ENCODE measurements around the gene TRANK1. TPM values are rescaled to one million over a fixed set of nuclear protein-coding genes. Genes with fewer than 3 reads are reported as not detected.
"Not testable (repeated sequence)": the region's sequence is repeated elsewhere in the genome, so short reads cannot be mapped to it uniquely, and the experiment has no call there.

The TRANK1 gene
- total RNA-seq, 1 donor from 2014 or later: 5.7 TPM

GRCh38 chr3:36893826-36894225 lies 51.0 kb downstream of the TRANK1 start:
- H3K4me1 ChIP-seq (ENCODE audit: control insufficient read depth in 3 of 3, insufficient read depth in 3 of 3, low read length in 3 of 3): no peaks in the 10 kb centered on the region
- H3K9ac ChIP-seq (ENCODE audit: low read depth in 1 of 3, low read length in 3 of 3): no peak overlapping the region
- no peaks in the 10 kb centered on the region for H3K9me3 ChIP-seq (ENCODE audit: control insufficient read depth in 3 of 3, low read length in 3 of 3)
- peaks cover 0 to 14% (median 3%) of the 10 kb centered on the region in 3 donors for H3K36me3 ChIP-seq (ENCODE audit: control insufficient read depth in 3 of 3, insufficient read depth in 3 of 3, low read length in 3 of 3)
- H3K27ac ChIP-seq (ENCODE audit: low read depth, low read length): no peak overlapping the region
- H3K27me3 ChIP-seq (ENCODE audit: control insufficient read depth in 3 of 3, insufficient read depth in 3 of 3, low read length in 3 of 3): no peaks in the 10 kb centered on the region
- H3K4me3 ChIP-seq (ENCODE audit: low read length in 3 of 3): no peak overlapping the region

- peaks cover 0 to 14% (median 3%) of the 10 kb centered on the region in 3 donors for H3K36me3 ChIP-seq (ENCODE audit: control insufficient read depth in 3 of 3, insufficient read depth in 3 of 3, low read length in 3 of 3)
Measured at GRCh38 chr3:36893137-36893557, 51.7 kb downstream of the TRANK1 start.

GRCh38 chr3:36892457-36893136 lies 52.3 kb downstream of the TRANK1 start:
- H3K27me3 ChIP-seq (ENCODE audit: control insufficient read depth in 3 of 3, insufficient read depth in 3 of 3, low read length in 3 of 3): no peaks in the 10 kb centered on the region
- H3K4me1 ChIP-seq (ENCODE audit: control insufficient read depth in 3 of 3, insufficient read depth in 3 of 3, low read length in 3 of 3): no peaks in the 10 kb centered on the region
- peaks cover 0 to 14% (median 3%) of the 10 kb centered on the region in 3 donors for H3K36me3 ChIP-seq (ENCODE audit: control insufficient read depth in 3 of 3, insufficient read depth in 3 of 3, low read length in 3 of 3)
- H3K9ac ChIP-seq (ENCODE audit: low read depth in 1 of 3, low read length in 3 of 3): no peak overlapping the region
- H3K9me3 ChIP-seq (ENCODE audit: control insufficient read depth in 3 of 3, low read length in 3 of 3): no peaks in the 10 kb centered on the region
- H3K4me3 ChIP-seq (ENCODE audit: low read length in 3 of 3): no peak overlapping the region
- no peak overlapping the region for H3K27ac ChIP-seq (ENCODE audit: low read depth, low read length)

More at GRCh38 chr3:36893137-36893557, 51.7 kb downstream of the TRANK1 start:
- H3K9me3 ChIP-seq (ENCODE audit: control insufficient read depth in 3 of 3, low read length in 3 of 3): no peaks in the 10 kb centered on the region
- H3K27me3 ChIP-seq (ENCODE audit: control insufficient read depth in 3 of 3, insufficient read depth in 3 of 3, low read length in 3 of 3): no peaks in the 10 kb centered on the region
- no peak overlapping the region for H3K27ac ChIP-seq (ENCODE audit: low read depth, low read length)
- H3K9ac ChIP-seq (ENCODE audit: low read depth in 1 of 3, low read length in 3 of 3): no peak overlapping the region
- H3K4me1 ChIP-seq (ENCODE audit: control insufficient read depth in 3 of 3, insufficient read depth in 3 of 3, low read length in 3 of 3): no peaks in the 10 kb centered on the region
- H3K4me3 ChIP-seq (ENCODE audit: low read length in 3 of 3): no peak overlapping the region

GRCh38 chr3:36891701-36892160 lies 53.1 kb downstream of the TRANK1 start:
- no peaks in the 10 kb centered on the region for H3K4me1 ChIP-seq (ENCODE audit: control insufficient read depth in 3 of 3, insufficient read depth in 3 of 3, low read length in 3 of 3)
- no peaks in the 10 kb centered on the region for H3K27me3 ChIP-seq (ENCODE audit: control insufficient read depth in 3 of 3, insufficient read depth in 3 of 3, low read length in 3 of 3)
- no peak overlapping the region for H3K4me3 ChIP-seq (ENCODE audit: low read length in 3 of 3)
- no peaks in the 10 kb centered on the region for H3K9me3 ChIP-seq (ENCODE audit: control insufficient read depth in 3 of 3, low read length in 3 of 3)
- H3K27ac ChIP-seq (ENCODE audit: low read depth, low read length): no peak overlapping the region
- peaks cover 0 to 17% (median 3%) of the 10 kb centered on the region in 3 donors for H3K36me3 ChIP-seq (ENCODE audit: control insufficient read depth in 3 of 3, insufficient read depth in 3 of 3, low read length in 3 of 3)
- no peak overlapping the region for H3K9ac ChIP-seq (ENCODE audit: low read depth in 1 of 3, low read length in 3 of 3)

- peaks cover 0 to 17% (median 2%) of the 10 kb centered on the region in 3 donors for H3K36me3 ChIP-seq (ENCODE audit: control insufficient read depth in 3 of 3, insufficient read depth in 3 of 3, low read length in 3 of 3)
- H3K4me3 ChIP-seq (ENCODE audit: low read length in 3 of 3); H3K9me3 ChIP-seq (ENCODE audit: control insufficient read depth in 3 of 3, low read length in 3 of 3); H3K4me1 ChIP-seq (ENCODE audit: control insufficient read depth in 3 of 3, insufficient read depth in 3 of 3, low read length in 3 of 3); H3K9ac ChIP-seq (ENCODE audit: low read depth in 1 of 3, low read length in 3 of 3); H3K27me3 ChIP-seq (ENCODE audit: control insufficient read depth in 3 of 3, insufficient read depth in 3 of 3, low read length in 3 of 3); H3K27ac ChIP-seq (ENCODE audit: low read depth, low read length): not testable (repeated sequence)
Measured at GRCh38 chr3:36891097-36891496, 53.8 kb downstream of the TRANK1 start.

GRCh38 chr3:36890261-36890660 lies 54.6 kb downstream of the TRANK1 start:
- Histone ChIP-seq H3K4me1 (ENCODE audit: control insufficient read depth in 3 of 3, insufficient read depth in 3 of 3, low read length in 3 of 3) (no peaks in the 10 kb centered on the region), H3K9me3 (ENCODE audit: control insufficient read depth in 3 of 3, low read length in 3 of 3) (no peaks in the 10 kb centered on the region), H3K27ac (ENCODE audit: low read depth, low read length) (no peak overlapping the region), H3K4me3 (ENCODE audit: low read length in 3 of 3) (no peak overlapping the region), H3K27me3 (ENCODE audit: control insufficient read depth in 3 of 3, insufficient read depth in 3 of 3, low read length in 3 of 3) (no peaks in the 10 kb centered on the region), H3K9ac (ENCODE audit: low read depth in 1 of 3, low read length in 3 of 3) (no peak overlapping the region), H3K36me3 (ENCODE audit: control insufficient read depth in 3 of 3, insufficient read depth in 3 of 3, low read length in 3 of 3) (peaks cover 0 to 17% (median 0%) of the 10 kb centered on the region in 3 donors)

- Histone ChIP-seq H3K27ac (ENCODE audit: low read depth, low read length) (no peak overlapping the region), H3K36me3 (ENCODE audit: control insufficient read depth in 3 of 3, insufficient read depth in 3 of 3, low read length in 3 of 3) (peaks cover 0 to 8% (median 5%) of the 10 kb centered on the region in 3 donors), H3K4me1 (ENCODE audit: control insufficient read depth in 3 of 3, insufficient read depth in 3 of 3, low read length in 3 of 3) (no peaks in the 10 kb centered on the region), H3K27me3 (ENCODE audit: control insufficient read depth in 3 of 3, insufficient read depth in 3 of 3, low read length in 3 of 3) (no peaks in the 10 kb centered on the region), H3K9ac (ENCODE audit: low read depth in 1 of 3, low read length in 3 of 3) (no peak overlapping the region), H3K4me3 (ENCODE audit: low read length in 3 of 3) (no peak overlapping the region), H3K9me3 (ENCODE audit: control insufficient read depth in 3 of 3, low read length in 3 of 3) (no peaks in the 10 kb centered on the region)
Measured at GRCh38 chr3:36881735-36882134, 63.1 kb downstream of the TRANK1 start.

GRCh38 chr3:36879842-36880241 lies 65.0 kb downstream of the TRANK1 start:
- not testable (repeated sequence) for H3K27me3 ChIP-seq (ENCODE audit: control insufficient read depth in 3 of 3, insufficient read depth in 3 of 3, low read length in 3 of 3); H3K9me3 ChIP-seq (ENCODE audit: control insufficient read depth in 3 of 3, low read length in 3 of 3); H3K36me3 ChIP-seq (ENCODE audit: control insufficient read depth in 3 of 3, insufficient read depth in 3 of 3, low read length in 3 of 3); H3K4me1 ChIP-seq (ENCODE audit: control insufficient read depth in 3 of 3, insufficient read depth in 3 of 3, low read length in 3 of 3); H3K9ac ChIP-seq (ENCODE audit: low read depth in 1 of 3, low read length in 3 of 3); H3K4me3 ChIP-seq (ENCODE audit: low read length in 3 of 3); H3K27ac ChIP-seq (ENCODE audit: low read depth, low read length)

- Histone ChIP-seq H3K9me3 (ENCODE audit: control insufficient read depth in 3 of 3, low read length in 3 of 3) (no peaks in the 10 kb centered on the region), H3K27ac (ENCODE audit: low read depth, low read length) (no peak overlapping the region), H3K27me3 (ENCODE audit: control insufficient read depth in 3 of 3, insufficient read depth in 3 of 3, low read length in 3 of 3) (no peaks in the 10 kb centered on the region), H3K4me3 (ENCODE audit: low read length in 3 of 3) (no peak overlapping the region), H3K4me1 (ENCODE audit: control insufficient read depth in 3 of 3, insufficient read depth in 3 of 3, low read length in 3 of 3) (peaks cover 0 to 3% (median 0%) of the 10 kb centered on the region in 3 donors), H3K9ac (ENCODE audit: low read depth in 1 of 3, low read length in 3 of 3) (no peak overlapping the region), H3K36me3 (ENCODE audit: control insufficient read depth in 3 of 3, insufficient read depth in 3 of 3, low read length in 3 of 3) (peaks cover 0 to 6% (median 5%) of the 10 kb centered on the region in 3 donors)
Measured at GRCh38 chr3:36877930-36878685, 66.7 kb downstream of the TRANK1 start.

Data from skeletal muscle tissue (tissue), 4 donors.